Sigmoid colon (tissue), 7 donors: ENCODE data around the gene CAMKK2. TPM values are rescaled to one million over a fixed set of nuclear protein-coding genes. Genes with fewer than 3 reads are reported as not detected.
"Not testable (repeated sequence)": the region's sequence is repeated elsewhere in the genome, so short reads cannot be mapped to it uniquely, and the experiment has no call there.

Experiments used
- DNase-seq: peaks from one replicate; pipeline ENCODE4 v3.0.0-alpha.2; 2019
- H3K27ac ChIP-seq, 4 donors: fragments of 200-600 bp; sonication (generic); one replicate each; pipeline ENCODE4 v1.5.1; 2016 to 2019; ENCODE audit warnings: mild to moderate bottlenecking in 1 of 4
- H3K27me3 ChIP-seq, 3 donors: fragments of 200-600 bp; sonication (generic); one replicate each; pipeline ENCODE4 v1.5.1; 2019; ENCODE audit warnings: mild to moderate bottlenecking in 1 of 3
- H3K36me3 ChIP-seq, 4 donors: fragments of 200-600 bp; sonication (generic); one replicate each; pipeline ENCODE4 v1.5.1; 2016 to 2019
- H3K4me1 ChIP-seq, 4 donors: fragments of 200-600 bp; sonication (generic); one replicate each; pipeline ENCODE4 v1.5.1; 2017 to 2019
- H3K4me3 ChIP-seq, 4 donors: fragments of 200-600 bp; sonication (generic); one replicate each; pipeline ENCODE4 v1.5.1; 2017 to 2019; ENCODE audit warnings: mild to moderate bottlenecking in 2 of 4, moderate library complexity in 1 of 4
- H3K9me3 ChIP-seq, 4 donors: fragments of 200-600 bp in 3 of 4; sonication (generic) in 3 of 4; one replicate each; pipeline versions ENCODE4 v1.5.1 to v1.6.1; 2013 to 2019
- CTCF ChIP-seq, 4 experiments: fragments of 450-650 bp in 3 of 4; fragments of 200-600 bp in 1 of 4; IDR thresholded peaks; one replicate each; pipeline ENCODE4 v1.5.1; 2016 to 2019; ENCODE audit warnings: antibody characterized with exemption in 4 of 4, mild to moderate bottlenecking in 3 of 4, moderate library complexity in 2 of 4
- EP300 ChIP-seq, 4 donors: sonication (generic); formaldehyde crosslinking; IDR thresholded peaks; one replicate each; pipeline ENCODE4 v1.6.1; 2017; ENCODE audit warnings: antibody characterized with exemption in 4 of 4
- POLR2A ChIP-seq, 2 donors: fragments of 450-650 bp; IDR thresholded peaks; one replicate each; pipeline ENCODE4 v1.6.1; 2016; ENCODE audit warnings: antibody characterized with exemption in 2 of 2, mild to moderate bottlenecking in 2 of 2, moderate library complexity in 2 of 2
- POLR2AphosphoS5 ChIP-seq, 4 donors: sonication (generic); formaldehyde crosslinking; IDR thresholded peaks; one replicate each; pipeline ENCODE4 v1.6.1; 2017; ENCODE audit warnings: antibody characterized with exemption in 4 of 4
- WGBS, 2 donors: extraction: QIAGEN DNeasy Blood & Tissue Kit; methylation state at CpG; one replicate each; pipeline ENCODE4 v1.1.7; 2013; 5-methylcytosine and 5-hydroxymethylcytosine counted together
- intact Hi-C: fragments of 100-400 bp; cut with DNase I; formaldehyde crosslinking; loops from one replicate; pipeline ENCODE4 v1.15.1; 2023
- polyA plus RNA-seq, 3 donors: library from polyadenylated mRNA; stranded (reverse); fragments of 200-250 nt; gene quantifications; one replicate each; pipeline ENCODE4 v1.2.3, GENCODE V29; 2013
- total RNA-seq, 4 donors: library from RNA; depleted of rRNA; stranded (reverse); fragments of >200 nt; gene quantifications; one replicate each; pipeline ENCODE4 v1.1.0, GENCODE V29; 2016
- donor health status: healthy with polysubstance abuse.
- donor health status: Bipolar disorder and iron deficiency.
- donor health status: healthy.

Gene CAMKK2
- total and polyA plus RNA-seq, 7 donors = 18.0 to 33.8 (median 25.0) TPM

- 86 to 92% methylated on average over 12 of the region's 12 CpGs for WGBS, 2 donors
- Histone ChIP-seq H3K36me3 (peaks cover 0 to 40% (median 14%) of the 10 kb centered on the region in 4 donors), H3K4me3 (no peak overlapping the region), H3K9me3 (no peaks in the 10 kb centered on the region), H3K4me1 (peaks cover 0 to 6% (median 3%) of the 10 kb centered on the region in 4 donors), H3K27me3 (no peaks in the 10 kb centered on the region), H3K27ac (no peak overlapping the region)
- no peak for DNase-seq
- intact Hi-C loops = no loop called here
- TF ChIP-seq POLR2AphosphoS5 (IDR thresholded peaks at IDR 0.05) (no peak), CTCF (IDR thresholded peaks at IDR 0.05) (peak in 1 of 4 experiments; percentile 30)
These were observed 66.0 kb downstream of the CAMKK2 start for GRCh38 chr12:121230538-121230907.

- intact Hi-C loops, H3K4me3 ChIP-seq, H3K4me1 ChIP-seq, H3K27ac ChIP-seq, H3K9me3 ChIP-seq, H3K27me3 ChIP-seq: not testable (repeated sequence)
- DNase-seq = peak; percentile 84
- 38 to 47% methylated on average over 19 of the region's 19 CpGs for WGBS, 2 donors
- TF ChIP-seq CTCF (IDR thresholded peaks at IDR 0.05) = peak; percentile 43 to 94 (median 74)
- H3K36me3 ChIP-seq = peaks cover 0 to 41% (median 14%) of the 10 kb centered on the region in 4 donors
These were observed 66.5 kb downstream of the CAMKK2 start for GRCh38 chr12:121229826-121230537.

- 93 to 96% methylated on average over 24 of the region's 24 CpGs for WGBS, 2 donors
- Histone ChIP-seq H3K27me3 (no peaks in the 10 kb centered on the region), H3K4me3 (no peak overlapping the region), H3K36me3 (peaks cover 0 to 47% (median 14%) of the 10 kb centered on the region in 4 donors), H3K9me3 (no peaks in the 10 kb centered on the region), H3K27ac (no peak overlapping the region), H3K4me1 (peaks cover 0 to 6% (median 3%) of the 10 kb centered on the region in 4 donors)
- no peak for DNase-seq
- intact Hi-C loops = no loop called here
- no peak for TF ChIP-seq POLR2A (IDR thresholded peaks at IDR 0.05)
- TF ChIP-seq CTCF (IDR thresholded peaks at IDR 0.05) = no peak
- TF ChIP-seq EP300 (IDR thresholded peaks at IDR 0.05) = no peak
- TF ChIP-seq POLR2AphosphoS5 (IDR thresholded peaks at IDR 0.05) = no peak
These were observed 67.4 kb downstream of the CAMKK2 start for GRCh38 chr12:121228919-121229665.

GRCh38 chr12:121227294-121227693 lies 69.2 kb downstream of the CAMKK2 start:
- 16 to 62% methylated on average over 9 of the region's 9 CpGs for WGBS, 2 donors
- H3K27me3 ChIP-seq = no peaks in the 10 kb centered on the region
- peaks cover 0 to 45% (median 15%) of the 10 kb centered on the region in 4 donors for H3K36me3 ChIP-seq
- peaks cover 0 to 6% (median 3%) of the 10 kb centered on the region in 4 donors for H3K4me1 ChIP-seq
- H3K27ac ChIP-seq = no peak overlapping the region
- intact Hi-C loops = no loop called here
- H3K4me3 ChIP-seq = no peak overlapping the region
- TF ChIP-seq POLR2A (IDR thresholded peaks at IDR 0.05) = no peak
- TF ChIP-seq POLR2AphosphoS5 (IDR thresholded peaks at IDR 0.05) = no peak
- no peak for TF ChIP-seq EP300 (IDR thresholded peaks at IDR 0.05)
- no peak for TF ChIP-seq CTCF (IDR thresholded peaks at IDR 0.05)
- no peak for DNase-seq
- no peaks in the 10 kb centered on the region for H3K9me3 ChIP-seq

- H3K9me3 ChIP-seq, H3K27ac ChIP-seq, H3K4me1 ChIP-seq, H3K27me3 ChIP-seq, DNase-seq, H3K4me3 ChIP-seq, intact Hi-C loops: not testable (repeated sequence)
- peaks cover 0 to 44% (median 16%) of the 10 kb centered on the region in 4 donors for H3K36me3 ChIP-seq
- WGBS, 2 donors = 88 to 95% methylated on average over 8 of the region's 8 CpGs
These were observed 69.6 kb downstream of the CAMKK2 start for GRCh38 chr12:121226871-121227270.
